Liver (tissue), 9 donors: ENCODE measurements around the gene CACTIN. TPM values are rescaled to one million over a fixed set of nuclear protein-coding genes. Genes with fewer than 3 reads are reported as not detected.
A peak's percentile ranks its signal among the peaks of the same experiment; 100 is the strongest.

Experiments
- DNase-seq: peaks from one replicate; pipeline ENCODE4 v3.0.0-alpha.2; 2017; ENCODE audit warnings: low spot score
- H3K27ac ChIP-seq, 2 donors: one replicate each; pipeline ENCODE4 v1.7.0; 2013; ENCODE audit warnings: inconsistent platforms in 2 of 2, low read length in 2 of 2, control low read depth in 1 of 2, low read depth in 1 of 2, mild to moderate bottlenecking in 1 of 2
- H3K27me3 ChIP-seq, 4 donors: one replicate each; pipeline versions ENCODE4 v1.6.1 to v1.7.0; 2013; ENCODE audit warnings: low read length in 3 of 4, inconsistent platforms in 1 of 4, mild to moderate bottlenecking in 1 of 4, moderate library complexity in 1 of 4; ENCODE audit not compliant: control insufficient read depth in 4 of 4, insufficient read depth in 4 of 4
- H3K36me3 ChIP-seq, 4 donors: one replicate each; pipeline versions ENCODE4 v1.6.1 to v1.7.0; 2013; ENCODE audit warnings: low read length in 3 of 4, mild to moderate bottlenecking in 3 of 4, low read depth in 1 of 4, moderate library complexity in 1 of 4; ENCODE audit not compliant: control insufficient read depth in 4 of 4, insufficient read depth in 3 of 4
- H3K4me1 ChIP-seq, 4 donors: one replicate each; pipeline versions ENCODE4 v1.6.1 to v1.7.0; 2013; ENCODE audit warnings: low read length in 3 of 4, mild to moderate bottlenecking in 3 of 4, moderate library complexity in 1 of 4; ENCODE audit not compliant: control insufficient read depth in 4 of 4, insufficient read depth in 4 of 4
- H3K4me3 ChIP-seq, 3 donors: one replicate each; pipeline versions ENCODE4 v1.6.1 to v1.7.0; 2013; ENCODE audit warnings: low read length in 3 of 3, control low read depth in 1 of 3, low read depth in 1 of 3, mild to moderate bottlenecking in 1 of 3
- H3K9ac ChIP-seq, 2 donors: one replicate each; pipeline ENCODE4 v1.7.0; 2013; ENCODE audit warnings: low read length in 2 of 2, mild to moderate bottlenecking in 2 of 2, moderate library complexity in 2 of 2, control low read depth in 1 of 2, low read depth in 1 of 2
- H3K9me3 ChIP-seq, 4 donors: one replicate each; pipeline versions ENCODE4 v1.6.1 to v1.7.0; 2013; ENCODE audit warnings: low read length in 3 of 4; ENCODE audit not compliant: control insufficient read depth in 4 of 4
- ATF3 ChIP-seq: IDR thresholded peaks from 2 replicates; pipeline ENCODE4 v1.6.1; 2016; ENCODE audit warnings: antibody characterized with exemption
- EGR1 ChIP-seq, 2 donors: IDR thresholded peaks; 2 replicates each; pipeline ENCODE4 v1.6.1; 2016 to 2018; ENCODE audit warnings: antibody characterized with exemption in 2 of 2, low read depth in 2 of 2
- FOXA1 ChIP-seq: IDR thresholded peaks from 2 replicates; pipeline ENCODE4 v1.6.1; 2016; ENCODE audit warnings: antibody characterized with exemption
- GABPA ChIP-seq, 2 donors: IDR thresholded peaks in 1 of 2; conservative IDR thresholded peaks in 1 of 2; 2 replicates each; pipeline ENCODE4 v1.6.1; 2016; ENCODE audit warnings: antibody characterized with exemption in 2 of 2, mild to moderate bottlenecking in 1 of 2, moderate library complexity in 1 of 2
- HNF4A ChIP-seq, 2 donors: conservative IDR thresholded peaks; 2 replicates each; pipeline ENCODE4 v1.6.1; 2016; ENCODE audit warnings: antibody characterized with exemption in 2 of 2, mild to moderate bottlenecking in 2 of 2
- HNF4G ChIP-seq: IDR thresholded peaks from 2 replicates; pipeline ENCODE4 v1.6.1; 2016; ENCODE audit warnings: antibody characterized with exemption
- MAX ChIP-seq: IDR thresholded peaks from 2 replicates; pipeline ENCODE4 v1.6.1; 2016; ENCODE audit warnings: antibody characterized with exemption
- NR2F2 ChIP-seq: IDR thresholded peaks from 2 replicates; pipeline ENCODE4 v1.6.1; 2016; ENCODE audit warnings: antibody characterized with exemption
- REST ChIP-seq: IDR thresholded peaks from 2 replicates; pipeline ENCODE4 v1.6.1; 2016; ENCODE audit warnings: antibody characterized with exemption, mild to moderate bottlenecking
- RXRA ChIP-seq, 2 donors: IDR thresholded peaks; 2 replicates each; pipeline ENCODE4 v1.6.1; 2017 to 2018; ENCODE audit warnings: antibody characterized with exemption in 2 of 2, mild to moderate bottlenecking in 1 of 2
- SP1 ChIP-seq: IDR thresholded peaks from 2 replicates; pipeline ENCODE4 v1.6.1; 2018; ENCODE audit warnings: antibody characterized with exemption, mild to moderate bottlenecking
- TAF1 ChIP-seq: conservative IDR thresholded peaks from 2 replicates; pipeline ENCODE4 v1.6.1; 2016; ENCODE audit warnings: antibody characterized with exemption, mild to moderate bottlenecking
- YY1 ChIP-seq: IDR thresholded peaks from 2 replicates; pipeline ENCODE4 v1.6.1; 2016; ENCODE audit warnings: antibody characterized with exemption, mild to moderate bottlenecking
- ZBTB33 ChIP-seq: IDR thresholded peaks from 2 replicates; pipeline ENCODE4 v1.6.1; 2016; ENCODE audit warnings: antibody characterized with exemption
- whole genome bisulfite sequencing: extraction: QIAGEN DNeasy Blood & Tissue Kit; methylation state at CpG from one replicate; pipeline ENCODE4 v1.1.7; 2013; 5-methylcytosine and 5-hydroxymethylcytosine counted together
- polyA plus RNA-seq, 2 donors: library from polyadenylated mRNA; stranded (reverse) in 1 of 2; unstranded in 1 of 2; fragments of 200-250 nt in 1 of 2; fragments of >200 nt in 1 of 2; fragmentation: Nextera tagmentation in 1 of 2; extraction: Ambion mirVana in 1 of 2; gene quantifications; one replicate each; pipeline versions ENCODE4 v1.2.1 to v1.2.3, GENCODE V29; 2013 to 2015
- total RNA-seq, 2 donors: library from RNA; depleted of rRNA; stranded (reverse); fragments of >200 nt; gene quantifications; one replicate each; pipeline ENCODE4 v1.2.3, GENCODE V29; 2014
- donor health status: healthy.
- donor health status: healthy.
- donor health status: healthy.
- donor health status: healthy.
- donor health status: healthy.

The CACTIN gene
- total and polyA plus RNA-seq, 4 donors = 1.9 to 13.2 (median 10.0) TPM

- WGBS = 55% methylated on average over 9 of the region's 9 CpGs
- peaks cover 0 to 6% (median 3%) of the 10 kb centered on the region in 4 donors for H3K4me1 ChIP-seq
- no peaks in the 10 kb centered on the region for H3K36me3 ChIP-seq
- H3K9me3 ChIP-seq = no peaks in the 10 kb centered on the region
- peak overlapping the region in 1 of 2 donors; percentile 12 for H3K27ac ChIP-seq
- peak; percentile 37 for TF ChIP-seq SP1
- peak; percentile 18 to 35 for TF ChIP-seq HNF4A (conservative IDR thresholded peaks at IDR 0.05)
- TF ChIP-seq MAX = no peak
- no peak for TF ChIP-seq NR2F2
- no peak for TF ChIP-seq GABPA (IDR thresholded peaks at IDR 0.05 in 1 of 2, conservative IDR thresholded peaks at IDR 0.05 in 1 of 2)
- no peak for TF ChIP-seq TAF1
- TF ChIP-seq EGR1 (IDR thresholded peaks at IDR 0.05; ENCODE audit: low read depth in 2 of 2) = no peak
- no peak for TF ChIP-seq RXRA (IDR thresholded peaks at IDR 0.05)
- no peak for TF ChIP-seq YY1
- H3K4me3 ChIP-seq = no peak overlapping the region
- H3K27me3 ChIP-seq = no peaks in the 10 kb centered on the region
- no peak for DNase-seq
- no peak overlapping the region for H3K9ac ChIP-seq
Measured at GRCh38 chr19:3591876-3592613, 34.5 kb downstream of the CACTIN start.

- DNase-seq = no peak
- Histone ChIP-seq H3K4me3 (no peak overlapping the region), H3K4me1 (peaks cover 0 to 6% (median 3%) of the 10 kb centered on the region in 4 donors), H3K9me3 (no peaks in the 10 kb centered on the region), H3K9ac (no peak overlapping the region), H3K27me3 (no peaks in the 10 kb centered on the region), H3K27ac (no peak overlapping the region), H3K36me3 (no peaks in the 10 kb centered on the region)
- WGBS = 95% methylated on average over 8 of the region's 8 CpGs
- no peak for TF ChIP-seq RXRA (IDR thresholded peaks at IDR 0.05)
- no peak for TF ChIP-seq SP1
- no peak for TF ChIP-seq ZBTB33
- TF ChIP-seq MAX = no peak
- TF ChIP-seq HNF4G = no peak
- TF ChIP-seq YY1 = no peak
- no peak for TF ChIP-seq NR2F2
- no peak for TF ChIP-seq FOXA1
Measured at GRCh38 chr19:3590991-3591659, 35.5 kb downstream of the CACTIN start.

GRCh38 chr19:3589949-3590348 lies 36.6 kb downstream of the CACTIN start:
- no peak overlapping the region for H3K9ac ChIP-seq
- H3K9me3 ChIP-seq = no peaks in the 10 kb centered on the region
- peaks cover 0 to 6% (median 3%) of the 10 kb centered on the region in 4 donors for H3K4me1 ChIP-seq
- H3K36me3 ChIP-seq = no peaks in the 10 kb centered on the region
- H3K4me3 ChIP-seq = no peak overlapping the region
- no peak overlapping the region for H3K27ac ChIP-seq
- no peak for DNase-seq
- WGBS = 95% methylated on average over 22 of the region's 22 CpGs
- H3K27me3 ChIP-seq = no peaks in the 10 kb centered on the region
- no peak for TF ChIP-seq ATF3
- no peak for TF ChIP-seq GABPA (IDR thresholded peaks at IDR 0.05 in 1 of 2, conservative IDR thresholded peaks at IDR 0.05 in 1 of 2)
- no peak for TF ChIP-seq HNF4A (conservative IDR thresholded peaks at IDR 0.05)
- TF ChIP-seq ZBTB33 = no peak
- no peak for TF ChIP-seq HNF4G
- TF ChIP-seq REST = no peak
- no peak for TF ChIP-seq YY1
- TF ChIP-seq NR2F2 = no peak
